ENCODE measurements around the gene PLEKHF1.

DNA sequence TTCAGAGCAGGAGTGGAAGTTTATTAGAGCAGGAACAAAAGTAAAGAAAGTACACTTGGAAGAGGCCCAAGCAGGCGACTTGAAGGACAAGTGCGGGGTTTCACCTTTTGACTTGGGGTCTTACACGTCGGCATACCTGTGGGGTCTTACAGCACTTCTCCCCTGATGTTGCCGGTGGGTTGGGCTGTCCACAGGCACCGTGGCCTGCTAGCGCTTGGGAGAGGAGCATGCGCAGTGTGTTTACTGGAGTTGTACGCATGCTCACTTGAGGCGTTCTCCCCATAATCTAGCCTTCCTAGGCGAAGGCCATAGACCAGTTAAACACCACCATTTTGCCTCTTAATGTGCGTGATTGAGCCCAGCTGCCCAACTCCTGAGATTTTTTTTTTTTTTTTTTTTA lies 25.0 kb upstream of the PLEKHF1 start:
- TF ChIP-seq, protein P1, sequence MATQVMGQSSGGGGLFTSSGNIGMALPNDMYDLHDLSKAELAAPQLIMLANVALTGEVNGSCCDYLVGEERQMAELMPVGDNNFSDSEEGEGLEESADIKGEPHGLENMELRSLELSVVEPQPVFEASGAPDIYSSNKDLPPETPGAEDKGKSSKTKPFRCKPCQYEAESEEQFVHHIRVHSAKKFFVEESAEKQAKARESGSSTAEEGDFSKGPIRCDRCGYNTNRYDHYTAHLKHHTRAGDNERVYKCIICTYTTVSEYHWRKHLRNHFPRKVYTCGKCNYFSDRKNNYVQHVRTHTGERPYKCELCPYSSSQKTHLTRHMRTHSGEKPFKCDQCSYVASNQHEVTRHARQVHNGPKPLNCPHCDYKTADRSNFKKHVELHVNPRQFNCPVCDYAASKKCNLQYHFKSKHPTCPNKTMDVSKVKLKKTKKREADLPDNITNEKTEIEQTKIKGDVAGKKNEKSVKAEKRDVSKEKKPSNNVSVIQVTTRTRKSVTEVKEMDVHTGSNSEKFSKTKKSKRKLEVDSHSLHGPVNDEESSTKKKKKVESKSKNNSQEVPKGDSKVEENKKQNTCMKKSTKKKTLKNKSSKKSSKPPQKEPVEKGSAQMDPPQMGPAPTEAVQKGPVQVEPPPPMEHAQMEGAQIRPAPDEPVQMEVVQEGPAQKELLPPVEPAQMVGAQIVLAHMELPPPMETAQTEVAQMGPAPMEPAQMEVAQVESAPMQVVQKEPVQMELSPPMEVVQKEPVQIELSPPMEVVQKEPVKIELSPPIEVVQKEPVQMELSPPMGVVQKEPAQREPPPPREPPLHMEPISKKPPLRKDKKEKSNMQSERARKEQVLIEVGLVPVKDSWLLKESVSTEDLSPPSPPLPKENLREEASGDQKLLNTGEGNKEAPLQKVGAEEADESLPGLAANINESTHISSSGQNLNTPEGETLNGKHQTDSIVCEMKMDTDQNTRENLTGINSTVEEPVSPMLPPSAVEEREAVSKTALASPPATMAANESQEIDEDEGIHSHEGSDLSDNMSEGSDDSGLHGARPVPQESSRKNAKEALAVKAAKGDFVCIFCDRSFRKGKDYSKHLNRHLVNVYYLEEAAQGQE (IDR thresholded peaks at IDR 0.05; ENCODE audit: unreplicated experiment), result no peak
- TF ChIP-seq, protein P2, sequence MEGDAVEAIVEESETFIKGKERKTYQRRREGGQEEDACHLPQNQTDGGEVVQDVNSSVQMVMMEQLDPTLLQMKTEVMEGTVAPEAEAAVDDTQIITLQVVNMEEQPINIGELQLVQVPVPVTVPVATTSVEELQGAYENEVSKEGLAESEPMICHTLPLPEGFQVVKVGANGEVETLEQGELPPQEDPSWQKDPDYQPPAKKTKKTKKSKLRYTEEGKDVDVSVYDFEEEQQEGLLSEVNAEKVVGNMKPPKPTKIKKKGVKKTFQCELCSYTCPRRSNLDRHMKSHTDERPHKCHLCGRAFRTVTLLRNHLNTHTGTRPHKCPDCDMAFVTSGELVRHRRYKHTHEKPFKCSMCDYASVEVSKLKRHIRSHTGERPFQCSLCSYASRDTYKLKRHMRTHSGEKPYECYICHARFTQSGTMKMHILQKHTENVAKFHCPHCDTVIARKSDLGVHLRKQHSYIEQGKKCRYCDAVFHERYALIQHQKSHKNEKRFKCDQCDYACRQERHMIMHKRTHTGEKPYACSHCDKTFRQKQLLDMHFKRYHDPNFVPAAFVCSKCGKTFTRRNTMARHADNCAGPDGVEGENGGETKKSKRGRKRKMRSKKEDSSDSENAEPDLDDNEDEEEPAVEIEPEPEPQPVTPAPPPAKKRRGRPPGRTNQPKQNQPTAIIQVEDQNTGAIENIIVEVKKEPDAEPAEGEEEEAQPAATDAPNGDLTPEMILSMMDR (conservative IDR thresholded peaks at IDR 0.05; ENCODE audit: low read depth in 2 of 2), result no peak
- TF ChIP-seq CREB1 (CRISPR knock-in tag; IDR thresholded peaks at IDR 0.05; ENCODE audit: low read depth) (no peak), JUNB (IDR thresholded peaks at IDR 0.05; ENCODE audit: unreplicated experiment) (no peak), POLR2AphosphoS5 (IDR thresholded peaks at IDR 0.05; ENCODE audit: low read depth) (no peak), EZH2phosphoT487 (IDR thresholded peaks at IDR 0.05; ENCODE audit: unreplicated experiment) (no peak), EZH2 (IDR thresholded peaks at IDR 0.05; ENCODE audit: low read depth, unreplicated experiment) (no peak), ZNF114 (CRISPR knock-in tag; IDR thresholded peaks at IDR 0.05) (no peak), STAT1 (IDR thresholded peaks at IDR 0.05; ENCODE audit: unreplicated experiment) (no peak), NANOG (IDR thresholded peaks at IDR 0.05; ENCODE audit: borderline replicate concordance) (no peak), ZNF331 (CRISPR knock-in tag; IDR thresholded peaks at IDR 0.05; ENCODE audit: low read depth) (no peak), ZNF462 (CRISPR knock-in tag; IDR thresholded peaks at IDR 0.05) (no peak)
- TF ChIP-seq, protein P3, sequence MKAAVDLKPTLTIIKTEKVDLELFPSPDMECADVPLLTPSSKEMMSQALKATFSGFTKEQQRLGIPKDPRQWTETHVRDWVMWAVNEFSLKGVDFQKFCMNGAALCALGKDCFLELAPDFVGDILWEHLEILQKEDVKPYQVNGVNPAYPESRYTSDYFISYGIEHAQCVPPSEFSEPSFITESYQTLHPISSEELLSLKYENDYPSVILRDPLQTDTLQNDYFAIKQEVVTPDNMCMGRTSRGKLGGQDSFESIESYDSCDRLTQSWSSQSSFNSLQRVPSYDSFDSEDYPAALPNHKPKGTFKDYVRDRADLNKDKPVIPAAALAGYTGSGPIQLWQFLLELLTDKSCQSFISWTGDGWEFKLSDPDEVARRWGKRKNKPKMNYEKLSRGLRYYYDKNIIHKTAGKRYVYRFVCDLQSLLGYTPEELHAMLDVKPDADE (IDR thresholded peaks at IDR 0.05), result no peak

Data from GM23338 (cell line).